Hematopoietic multipotent progenitor cell treated with erythropoietin and hydrocortisone succinate and interleukin-3 and kit ligand, for 17 days (in vitro differentiated cells): ENCODE results near the gene ARPC4.
A peak's percentile ranks its signal among the peaks of the same experiment; 100 is the strongest.

Experiments
- DNase-seq: peaks from one replicate; pipeline ENCODE4 v3.0.0-alpha.2; 2015; ENCODE audit warnings: low spot score

ARPC4 gene

DNA sequence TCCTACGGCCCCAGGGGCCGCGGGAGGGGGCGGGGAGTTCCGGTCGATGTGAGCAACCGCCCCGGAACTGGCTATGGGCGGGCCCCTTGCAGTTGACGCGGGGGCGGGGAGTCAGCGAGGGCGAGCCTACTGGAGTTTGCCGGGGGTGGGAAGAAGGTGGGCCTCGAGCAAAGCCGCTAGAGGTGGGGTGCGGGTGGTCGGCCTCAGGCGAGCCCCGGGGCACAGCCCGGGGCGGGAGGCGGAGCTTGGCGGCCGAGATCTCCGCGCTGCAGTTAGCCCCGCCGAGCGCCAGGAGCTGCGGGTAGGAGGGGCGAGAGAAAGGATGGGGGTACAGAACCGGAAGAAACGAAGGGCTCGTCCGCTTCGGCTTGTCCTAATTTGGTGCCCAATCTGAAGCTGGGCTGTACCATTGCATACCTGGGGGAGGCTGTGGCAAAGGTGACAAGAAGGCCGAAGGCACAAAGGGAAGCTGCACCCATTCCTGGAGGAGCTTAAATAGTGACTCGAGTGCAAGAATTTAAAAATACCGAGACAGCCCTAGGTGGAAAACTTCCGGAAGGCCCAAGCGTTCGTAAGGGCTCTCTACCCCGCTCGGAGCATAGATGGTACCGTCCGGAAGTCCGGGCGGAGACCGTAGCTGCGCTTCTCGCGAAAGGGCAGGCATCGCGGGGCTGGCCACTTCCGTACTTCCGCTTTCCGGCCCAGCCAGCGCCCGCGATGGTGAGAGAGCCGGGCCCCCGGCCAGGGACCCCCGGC, at the start of gene ARPC4, which contains the start of gene TADA3:
TSS of gene ARPC4 (plus strand) at position 678 of the 756 bp plus-strand sequence. CDS start at position 718, 40 bp downstream.
TSS of gene TADA3 (minus strand) at position 69 of the 756 bp plus-strand sequence. CDS start 1,007 bp downstream, outside the sequence.
- peak; percentile 97 for DNase-seq

GRCh38 chr3:9743548-9743947, 49.3 kb upstream of the ARPC4 start:
- DNase-seq = no peak

DNA sequence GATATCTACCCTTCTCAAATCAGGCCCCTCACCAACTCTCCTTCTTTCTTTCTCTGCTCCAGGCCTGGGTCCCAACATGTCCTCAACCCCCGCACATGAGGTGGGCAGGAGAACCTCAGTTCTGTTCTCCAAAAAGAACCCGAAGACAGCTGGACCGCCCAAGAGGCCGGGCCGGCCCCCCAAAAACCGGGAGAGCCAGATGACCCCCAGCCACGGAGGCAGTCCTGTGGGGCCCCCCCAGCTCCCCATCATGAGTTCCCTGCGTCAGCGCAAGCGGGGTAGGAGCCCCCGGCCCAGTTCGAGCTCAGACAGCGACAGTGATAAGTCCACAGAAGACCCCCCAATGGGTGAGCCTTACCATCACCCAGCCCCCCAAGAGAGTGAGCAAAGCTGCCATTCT, 48.7 kb upstream of the ARPC4 start:
- DNase-seq = no peak

DNA sequence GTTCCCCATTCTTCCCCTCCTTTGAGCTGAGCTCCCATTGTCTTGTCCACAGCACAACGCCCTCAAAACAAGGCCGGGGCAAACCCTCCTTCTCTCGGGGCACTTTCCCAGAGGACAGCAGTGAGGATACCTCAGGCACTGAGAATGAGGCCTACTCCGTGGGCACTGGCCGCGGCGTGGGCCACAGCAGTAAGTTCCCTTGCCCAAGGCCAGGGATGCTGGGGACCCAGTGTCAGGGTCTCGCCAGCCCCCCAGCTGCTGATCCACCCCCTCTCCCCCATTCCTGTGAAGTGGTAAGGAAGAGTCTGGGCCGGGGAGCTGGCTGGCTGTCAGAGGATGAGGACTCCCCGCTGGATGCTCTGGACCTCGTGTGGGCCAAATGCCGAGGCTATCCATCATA, 47.4 kb upstream of the ARPC4 start:
- DNase-seq = no peak

GRCh38 chr3:9746330-9746729, 46.6 kb upstream of the ARPC4 start:
- no peak for DNase-seq

DNA sequence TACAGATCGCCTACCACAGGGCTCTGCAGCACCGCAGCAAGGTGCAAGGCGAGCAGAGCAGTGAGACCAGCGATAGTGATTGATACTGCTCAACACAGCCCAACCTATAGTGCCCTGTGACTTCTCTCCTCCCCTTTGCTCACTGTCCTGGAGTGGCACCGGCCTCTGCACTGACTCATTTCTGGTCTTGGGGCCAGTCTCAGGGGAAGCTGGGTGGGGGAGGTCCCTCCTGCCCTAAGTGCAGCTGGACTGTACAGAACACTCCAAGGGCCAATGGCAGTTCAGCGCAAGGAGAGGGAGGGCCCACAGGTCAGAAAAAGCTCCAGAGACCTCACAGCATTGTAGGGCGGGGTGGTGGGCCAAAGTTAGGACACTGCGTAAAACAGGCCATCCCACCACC, 45.6 kb upstream of the ARPC4 start:
- no peak for DNase-seq

GRCh38 chr3:9748031-9748430, 44.9 kb upstream of the ARPC4 start:
- DNase-seq = no peak

DNA sequence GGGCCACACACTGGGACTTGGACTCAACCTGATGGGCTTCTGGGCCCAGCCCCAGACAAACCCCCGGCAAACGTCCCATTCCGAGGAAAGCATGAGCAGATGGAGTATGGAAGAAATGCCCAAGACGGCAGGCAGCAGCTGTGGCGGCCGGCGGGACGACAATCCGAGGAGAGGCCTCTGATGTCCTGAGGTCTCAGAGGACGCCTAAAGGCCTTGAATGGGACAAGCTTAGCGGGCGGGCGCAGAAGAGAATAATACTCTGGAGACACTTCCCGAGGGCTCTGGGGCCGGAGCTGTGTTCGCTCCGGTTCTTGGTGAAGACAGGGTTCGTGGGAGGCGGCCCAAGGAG, 43.6 kb upstream of the ARPC4 start:
- no peak for DNase-seq

- peak; percentile 93 for DNase-seq
Observed at GRCh38 chr3:9749645-9750555, 43.0 kb upstream of the ARPC4 start, which contains the start of gene OGG1. Gene OGG1 (plus strand): TSS chr3:9749952. CDS start chr3:9750287, 335 bp downstream.

GRCh38 chr3:9750556-9751411, 42.1 kb upstream of the ARPC4 start:
- no peak for DNase-seq

GRCh38 chr3:9754678-9755077, 38.2 kb upstream of the ARPC4 start:
- no peak for DNase-seq

DNA sequence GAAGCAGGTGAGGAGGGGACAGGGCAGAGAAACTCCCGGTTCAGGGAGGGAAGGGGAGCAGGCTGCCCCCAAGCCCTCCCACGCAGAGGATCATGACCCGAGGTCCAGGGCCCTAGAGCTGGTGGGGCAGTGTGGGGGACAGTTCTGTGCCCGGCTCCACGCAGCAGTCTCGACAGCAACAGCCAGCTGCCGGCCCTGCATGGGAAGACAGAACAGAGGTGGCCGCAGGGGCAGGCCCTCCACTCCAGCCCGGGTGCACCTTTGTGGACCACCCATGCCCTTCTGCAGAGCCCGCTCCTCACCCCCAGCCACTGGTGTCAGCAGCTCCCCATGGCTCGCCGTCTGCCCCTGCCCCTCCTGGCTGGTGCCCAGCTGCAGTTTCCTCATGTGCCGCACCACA, 35.5 kb upstream of the ARPC4 start:
- DNase-seq = no peak

DNA sequence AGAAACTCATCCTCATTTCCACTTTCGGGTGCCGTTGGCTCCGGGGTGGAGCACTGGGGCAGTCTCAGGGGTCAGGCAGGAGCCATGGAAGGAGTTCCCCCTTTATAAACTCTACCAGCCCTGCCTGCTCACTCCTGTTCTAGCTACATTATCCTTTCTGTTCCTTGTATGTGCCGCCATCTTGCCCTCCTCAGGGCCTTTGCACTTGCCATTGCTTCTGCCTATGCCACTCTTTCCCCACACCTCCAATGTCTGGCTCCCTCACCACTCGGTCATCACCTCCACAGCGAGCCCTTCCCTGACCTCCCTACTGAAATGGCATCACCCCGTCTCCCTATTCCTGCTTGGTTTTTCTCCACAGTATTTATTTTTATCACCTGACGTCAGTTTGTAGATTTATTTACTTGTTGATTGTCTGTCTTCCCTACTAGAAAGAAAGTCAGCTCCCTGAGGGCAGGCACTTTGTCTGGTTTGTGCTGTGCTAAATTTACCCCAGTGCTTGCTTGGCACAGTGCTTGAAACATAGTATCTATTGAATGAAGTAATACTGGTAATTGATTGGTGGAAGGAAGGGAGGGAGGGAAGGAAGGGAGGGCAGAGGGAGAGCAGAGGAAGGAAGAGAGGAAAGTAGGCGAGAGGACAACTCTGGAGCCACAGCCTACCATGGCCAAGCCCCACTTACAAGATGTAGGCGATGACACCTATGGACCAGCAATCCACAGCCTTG, 31.9 kb upstream of the ARPC4 start:
- DNase-seq = no peak

DNA sequence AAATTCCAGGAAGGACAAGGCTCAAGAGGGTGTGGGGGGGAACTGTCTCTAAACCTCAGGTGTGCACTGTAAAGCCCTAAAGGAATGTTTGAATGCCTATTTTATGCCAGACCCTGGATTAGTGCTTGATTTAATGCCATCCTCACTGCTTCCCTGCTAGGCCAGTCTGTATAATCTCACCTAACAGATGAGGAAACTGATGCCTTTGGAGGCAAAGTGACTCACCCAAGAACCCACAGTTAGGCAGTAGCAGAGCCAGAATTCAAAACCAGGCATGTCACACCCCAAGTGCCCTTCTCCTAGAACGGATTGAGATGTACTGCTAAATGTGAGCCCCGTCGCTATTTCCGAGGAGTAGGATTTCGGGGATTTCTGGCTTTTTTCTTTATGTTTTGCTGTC, 31.0 kb upstream of the ARPC4 start:
- no peak for DNase-seq

GRCh38 chr3:9762871-9763270, 30.0 kb upstream of the ARPC4 start:
- no peak for DNase-seq

DNA sequence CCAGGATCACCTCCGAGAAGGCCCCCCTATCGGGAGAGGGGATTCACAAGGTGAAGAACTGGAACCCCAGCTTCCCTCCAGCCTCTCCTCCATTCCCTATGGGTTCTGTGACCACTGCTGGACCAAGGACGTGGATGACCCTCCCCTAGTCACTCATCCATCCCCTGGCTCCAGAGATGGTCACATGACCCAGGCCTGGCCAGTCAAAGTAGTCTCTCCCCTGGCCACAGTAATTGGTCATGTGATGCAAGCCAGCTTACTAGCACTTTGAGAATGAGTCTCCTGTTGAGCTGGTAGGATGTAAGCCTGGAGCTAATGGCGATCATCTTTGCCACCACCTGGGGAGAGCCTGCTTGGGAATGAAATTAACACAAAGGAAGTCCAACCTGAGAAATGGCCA, 27.0 kb upstream of the ARPC4 start:
- DNase-seq = no peak

GRCh38 chr3:9767418-9767817, 25.5 kb upstream of the ARPC4 start:
- no peak for DNase-seq

GRCh38 chr3:9768141-9768775, 24.6 kb upstream of the ARPC4 start:
- no peak for DNase-seq

DNA sequence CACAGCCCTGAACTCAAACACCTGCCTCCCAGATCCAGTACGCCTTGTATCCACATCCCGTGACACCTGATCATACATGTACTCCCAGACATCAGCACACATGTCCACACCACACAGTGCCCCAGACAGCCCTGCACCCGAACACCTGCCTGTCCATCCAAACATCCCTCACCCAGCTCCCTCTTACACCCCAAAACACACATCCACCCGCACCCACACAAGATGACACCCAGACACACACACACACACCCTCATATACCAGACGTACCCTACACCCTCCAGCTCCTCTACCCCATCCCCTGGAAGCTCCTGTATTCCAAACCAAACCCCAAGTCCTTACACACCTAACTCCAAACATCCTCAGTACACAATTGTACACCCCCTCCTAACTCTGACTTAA, 23.9 kb upstream of the ARPC4 start:
- DNase-seq = no peak

DNA sequence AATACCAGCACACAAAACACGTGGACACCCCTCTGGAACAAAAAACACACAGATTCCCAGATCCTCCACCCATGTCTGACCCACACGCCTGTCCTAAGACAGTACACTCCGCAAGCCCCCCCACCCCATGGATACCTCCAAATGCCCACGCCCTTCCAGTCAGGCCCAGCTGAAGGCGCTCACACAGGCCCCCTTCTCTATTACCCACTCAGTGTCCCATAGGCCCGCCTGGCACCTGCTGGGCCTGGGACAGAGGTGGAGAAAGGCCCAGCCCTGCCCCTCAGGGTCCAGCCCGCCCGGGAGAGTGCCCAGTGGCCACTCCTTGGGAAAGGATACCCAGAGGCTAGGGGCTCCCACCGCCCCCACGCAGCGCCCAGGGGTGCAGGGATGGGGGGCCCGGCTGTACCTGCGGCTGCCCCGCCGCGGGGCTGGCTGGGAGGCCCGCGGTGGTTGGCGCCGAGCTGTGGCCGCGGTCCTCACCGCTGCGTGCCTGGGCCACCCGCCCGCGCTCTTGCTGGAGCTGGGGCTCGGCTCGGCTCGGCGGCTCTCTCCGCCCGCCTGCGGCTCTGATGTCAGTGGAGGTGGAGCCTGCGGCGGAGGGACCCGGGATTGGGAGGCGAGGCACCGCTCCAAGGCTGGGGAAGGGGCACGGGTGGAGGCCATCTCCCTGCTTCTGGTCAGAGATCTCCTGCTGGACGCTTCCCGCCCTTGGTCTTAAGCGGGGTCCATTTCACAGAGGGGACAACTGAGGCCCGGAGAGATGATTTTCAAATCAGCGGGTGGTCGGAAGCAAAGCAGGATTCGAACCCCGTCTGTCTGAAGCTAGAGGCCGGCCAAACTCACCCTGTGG, 23.2 kb upstream of the ARPC4 start, which contains the start of gene CAMK1:
TSS of gene CAMK1 (minus strand) at position 522 of the 850 bp plus-strand sequence. CDS start 2,198 bp downstream, outside the sequence.
- DNase-seq = no peak
